GM15510 (cell line): Measurements from ENCODE around the gene PI4K2A.

Source experiments
- POLR2A ChIP-seq: IDR thresholded peaks from 3 replicates; pipeline ENCODE4 v1.6.1; 2011; ENCODE audit warnings: borderline replicate concordance; ENCODE audit not compliant: insufficient read length; ENCODE audit errors: extremely low read depth

Gene PI4K2A

GRCh38 chr10:97683556-97684367 lies 43.3 kb downstream of the PI4K2A start:
- no peak for TF ChIP-seq POLR2A

GRCh38 chr10:97684866-97685394 lies 44.5 kb downstream of the PI4K2A start:
- no peak for TF ChIP-seq POLR2A

- no peak for TF ChIP-seq POLR2A
Observed at GRCh38 chr10:97685395-97685958, 45.0 kb downstream of the PI4K2A start.

- TF ChIP-seq POLR2A, result no peak
Observed at GRCh38 chr10:97686301-97686961, 46.0 kb downstream of the PI4K2A start.

GRCh38 chr10:97686962-97687784 lies 46.7 kb downstream of the PI4K2A start, which contains the start of gene AVPI1:
Gene AVPI1, minus strand, starts transcription at chr10:97687241. Its CDS starts 7,336 bp downstream, at chr10:97679905.
- peak; percentile 53 for TF ChIP-seq POLR2A

GRCh38 chr10:97687785-97688781 lies 47.6 kb downstream of the PI4K2A start:
- no peak for TF ChIP-seq POLR2A

- TF ChIP-seq POLR2A, result no peak
Observed at GRCh38 chr10:97689559-97690020, 49.1 kb downstream of the PI4K2A start.

GRCh38 chr10:97690133-97690532 lies 49.7 kb downstream of the PI4K2A start:
- no peak for TF ChIP-seq POLR2A

- no peak for TF ChIP-seq POLR2A
Observed at GRCh38 chr10:97701438-97702069, 61.1 kb downstream of the PI4K2A start.

GRCh38 chr10:97703398-97704067 lies 63.1 kb downstream of the PI4K2A start:
- no peak for TF ChIP-seq POLR2A

- no peak for TF ChIP-seq POLR2A
Observed at GRCh38 chr10:97704341-97704740, 63.9 kb downstream of the PI4K2A start.

- TF ChIP-seq POLR2A, result no peak
Observed at GRCh38 chr10:97705006-97705670, 64.7 kb downstream of the PI4K2A start.
